GM18507 (cell line): Measurements from ENCODE around the gene CYBA.

ENCODE experiments used
- DNase-seq: peaks from one replicate; pipeline ENCODE4 v3.0.0; 2011; ENCODE audit warnings: low read depth; ENCODE audit not compliant: insufficient read length; ENCODE audit errors: extremely low spot score
- FAIRE-seq: peaks from 2 replicates; lab custom pipeline; 2011; peaks lifted over from hg19 to GRCh38; lab: Jason Lieb, UNC

CYBA gene

GRCh38 chr16:88600539-88600896 lies 50.3 kb downstream of the CYBA start:
- DNase-seq (no peak), FAIRE-seq (no peak)

- DNase-seq (no peak), FAIRE-seq (no peak)
These were observed 50.9 kb downstream of the CYBA start for GRCh38 chr16:88599825-88600538.

GRCh38 chr16:88599092-88599733 lies 51.6 kb downstream of the CYBA start:
- DNase-seq (no peak), FAIRE-seq (no peak)

- no peak for FAIRE-seq
- no peak for DNase-seq
These were observed 52.9 kb downstream of the CYBA start for GRCh38 chr16:88597856-88598491.

GRCh38 chr16:88596483-88596882 lies 54.4 kb downstream of the CYBA start:
- DNase-seq (no peak), FAIRE-seq (no peak)

- no peak for DNase-seq
- FAIRE-seq: no peak
These were observed 54.9 kb downstream of the CYBA start for GRCh38 chr16:88595921-88596320.

GRCh38 chr16:88595101-88595500 lies 55.8 kb downstream of the CYBA start:
- FAIRE-seq (no peak), DNase-seq (no peak)

GRCh38 chr16:88593910-88594309 lies 56.9 kb downstream of the CYBA start:
- FAIRE-seq (no peak), DNase-seq (no peak)

GRCh38 chr16:88593489-88593888 lies 57.4 kb downstream of the CYBA start:
- FAIRE-seq: no peak
- DNase-seq: no peak
